Measurements from ENCODE around the gene MIPEP. TPM values are rescaled to one million over a fixed set of nuclear protein-coding genes. Genes with fewer than 3 reads are reported as not detected.
"Not testable (repeated sequence)": the region's sequence is repeated elsewhere in the genome, so short reads cannot be mapped to it uniquely, and the experiment has no call there.

Gene MIPEP
- total RNA-seq, 1 experiment from 2014 or later, result 41.6 TPM

- no peak for DNase-seq (ENCODE audit: low spot score)
Measured at GRCh38 chr13:23776698-23777574, 112.3 kb downstream of the MIPEP start.

GRCh38 chr13:23772717-23773116, 116.5 kb downstream of the MIPEP start:
- no peak for DNase-seq (ENCODE audit: low spot score)

- DNase-seq (ENCODE audit: low spot score), result no peak
Measured at GRCh38 chr13:23771956-23772355, 117.2 kb downstream of the MIPEP start.

- no peak for DNase-seq (ENCODE audit: low spot score)
Measured at GRCh38 chr13:23771552-23771951, 117.6 kb downstream of the MIPEP start.

- DNase-seq (ENCODE audit: low spot score), result no peak
Measured at GRCh38 chr13:23770973-23771372, 118.2 kb downstream of the MIPEP start.

- DNase-seq (ENCODE audit: low spot score), result no peak
Measured at GRCh38 chr13:23770428-23770827, 118.8 kb downstream of the MIPEP start.

GRCh38 chr13:23769401-23769800, 119.8 kb downstream of the MIPEP start:
- no peak for DNase-seq (ENCODE audit: low spot score)

GRCh38 chr13:23767838-23768237, 121.4 kb downstream of the MIPEP start:
- DNase-seq (ENCODE audit: low spot score), result no peak

- DNase-seq (ENCODE audit: low spot score), result no peak
Measured at GRCh38 chr13:23766939-23767338, 122.3 kb downstream of the MIPEP start.

- no peak for DNase-seq (ENCODE audit: low spot score)
Measured at GRCh38 chr13:23766283-23766682, 122.9 kb downstream of the MIPEP start.

GRCh38 chr13:23765531-23765930, 123.7 kb downstream of the MIPEP start:
- no peak for DNase-seq (ENCODE audit: low spot score)

GRCh38 chr13:23763318-23763717, 125.9 kb downstream of the MIPEP start:
- no peak for DNase-seq (ENCODE audit: low spot score)

- DNase-seq (ENCODE audit: low spot score), result not testable (repeated sequence)
Measured at GRCh38 chr13:23761760-23762159, 127.4 kb downstream of the MIPEP start.

- no peak for DNase-seq (ENCODE audit: low spot score)
Measured at GRCh38 chr13:23760000-23760399, 129.2 kb downstream of the MIPEP start.

- DNase-seq (ENCODE audit: low spot score), result no peak
Measured at GRCh38 chr13:23758798-23759527, 130.2 kb downstream of the MIPEP start.

GRCh38 chr13:23754997-23755396, 134.2 kb downstream of the MIPEP start:
- no peak for DNase-seq (ENCODE audit: low spot score)

GRCh38 chr13:23754506-23754905, 134.7 kb downstream of the MIPEP start:
- no peak for DNase-seq (ENCODE audit: low spot score)

- DNase-seq (ENCODE audit: low spot score), result peak; percentile 31
Measured at GRCh38 chr13:23753458-23753857, 135.7 kb downstream of the MIPEP start.

- DNase-seq (ENCODE audit: low spot score), result no peak
Measured at GRCh38 chr13:23752111-23753001, 136.8 kb downstream of the MIPEP start.

- peak; percentile 19 for DNase-seq (ENCODE audit: low spot score)
Measured at GRCh38 chr13:23751195-23751594, 138.0 kb downstream of the MIPEP start.

- DNase-seq (ENCODE audit: low spot score), result peak; percentile 61
Measured at GRCh38 chr13:23750383-23751121, 138.6 kb downstream of the MIPEP start.
